Lower leg skin (tissue), 3 donors: ENCODE results near the gene RIMKLA.

ENCODE experiments used
- POLR2A ChIP-seq, 2 donors: fragments of 450-650 bp; IDR thresholded peaks; one replicate each; pipeline ENCODE4 v1.6.1; 2016 to 2017; ENCODE audit warnings: antibody characterized with exemption in 2 of 2, mild to moderate bottlenecking in 1 of 2, moderate library complexity in 1 of 2
- TF ChIP-seq, protein P1 (sequence below), 3 donors: fragments of 450-650 bp; IDR thresholded peaks; one replicate each; pipeline ENCODE4 v1.5.1; 2016; ENCODE audit warnings: antibody characterized with exemption in 3 of 3, mild to moderate bottlenecking in 3 of 3, moderate library complexity in 2 of 3

DNA sequence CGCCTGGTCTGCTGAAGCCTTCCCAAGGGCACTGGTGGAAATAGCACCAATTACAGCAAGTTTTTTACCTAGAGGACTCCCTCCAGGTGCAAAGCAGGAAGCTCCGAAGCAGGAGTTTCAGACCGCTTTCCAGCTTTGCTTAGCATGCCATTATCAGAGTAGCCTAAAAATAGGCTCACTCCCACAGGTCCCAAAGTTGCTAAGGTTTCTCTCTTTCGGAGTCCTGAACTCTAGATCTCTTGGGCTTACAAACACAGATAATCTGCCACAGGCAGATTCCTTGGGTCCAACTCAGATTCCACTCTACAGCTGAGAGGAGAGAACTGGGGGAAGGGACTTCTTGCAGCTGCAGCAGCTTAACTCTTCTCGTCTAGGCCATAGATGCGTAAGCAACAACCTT, 52.8 kb downstream of the RIMKLA start:
- TF ChIP-seq POLR2A (IDR thresholded peaks at IDR 0.05) = no peak
- TF ChIP-seq, protein P1, sequence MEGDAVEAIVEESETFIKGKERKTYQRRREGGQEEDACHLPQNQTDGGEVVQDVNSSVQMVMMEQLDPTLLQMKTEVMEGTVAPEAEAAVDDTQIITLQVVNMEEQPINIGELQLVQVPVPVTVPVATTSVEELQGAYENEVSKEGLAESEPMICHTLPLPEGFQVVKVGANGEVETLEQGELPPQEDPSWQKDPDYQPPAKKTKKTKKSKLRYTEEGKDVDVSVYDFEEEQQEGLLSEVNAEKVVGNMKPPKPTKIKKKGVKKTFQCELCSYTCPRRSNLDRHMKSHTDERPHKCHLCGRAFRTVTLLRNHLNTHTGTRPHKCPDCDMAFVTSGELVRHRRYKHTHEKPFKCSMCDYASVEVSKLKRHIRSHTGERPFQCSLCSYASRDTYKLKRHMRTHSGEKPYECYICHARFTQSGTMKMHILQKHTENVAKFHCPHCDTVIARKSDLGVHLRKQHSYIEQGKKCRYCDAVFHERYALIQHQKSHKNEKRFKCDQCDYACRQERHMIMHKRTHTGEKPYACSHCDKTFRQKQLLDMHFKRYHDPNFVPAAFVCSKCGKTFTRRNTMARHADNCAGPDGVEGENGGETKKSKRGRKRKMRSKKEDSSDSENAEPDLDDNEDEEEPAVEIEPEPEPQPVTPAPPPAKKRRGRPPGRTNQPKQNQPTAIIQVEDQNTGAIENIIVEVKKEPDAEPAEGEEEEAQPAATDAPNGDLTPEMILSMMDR (IDR thresholded peaks at IDR 0.05) = no peak
